Endodermal cell (in vitro differentiated cells): ENCODE results near the gene MAP1S. TPM values are rescaled to one million over a fixed set of nuclear protein-coding genes. Genes with fewer than 3 reads are reported as not detected.

Experiments used
- DNase-seq: peaks from one replicate; pipeline ENCODE4 v3.0.0-alpha.2; 2017
- H3K27ac ChIP-seq: 2 replicates; pipeline ENCODE4 v1.5.1; 2013; ENCODE audit warnings: mild to moderate bottlenecking, low read depth, low read length, moderate library complexity
- H3K27me3 ChIP-seq: 2 replicates; pipeline ENCODE4 v1.6.1; 2013; ENCODE audit warnings: mild to moderate bottlenecking, low read length, moderate library complexity; ENCODE audit not compliant: insufficient read depth, control insufficient read depth, poor library complexity, severe bottlenecking
- H3K36me3 ChIP-seq: 2 replicates; pipeline ENCODE4 v1.7.0; 2013; ENCODE audit warnings: mild to moderate bottlenecking, low read length, moderate library complexity; ENCODE audit not compliant: control insufficient read depth, insufficient read depth
- H3K4me1 ChIP-seq: one replicate; pipeline ENCODE4 v1.7.0; 2013; ENCODE audit warnings: low read length; ENCODE audit not compliant: control insufficient read depth, insufficient read depth
- H3K4me3 ChIP-seq: 2 replicates; pipeline ENCODE4 v1.5.1; 2013; ENCODE audit warnings: mild to moderate bottlenecking, low read length, moderate library complexity
- H3K9ac ChIP-seq: 2 replicates; pipeline ENCODE4 v1.6.1; 2013; ENCODE audit warnings: mild to moderate bottlenecking, low read length, moderate library complexity; ENCODE audit not compliant: poor library complexity, severe bottlenecking; ENCODE audit errors: extremely low read depth
- H3K9me3 ChIP-seq: 2 replicates; pipeline ENCODE4 v1.6.1; 2013; ENCODE audit warnings: mild to moderate bottlenecking, low read length, moderate library complexity; ENCODE audit not compliant: control insufficient read depth
- H3K27ac Mint-ChIP-seq: 2 replicates; pipeline ENCODE4 v1.8.0; 2020; ENCODE audit warnings: mixed read lengths
- H3K27me3 Mint-ChIP-seq: 2 replicates; pipeline ENCODE4 v1.8.0; 2021; ENCODE audit warnings: mild to moderate bottlenecking, mixed read lengths; ENCODE audit not compliant: insufficient read depth
- H3K36me3 Mint-ChIP-seq: 2 replicates; pipeline ENCODE4 v1.8.0; 2020; ENCODE audit warnings: low read depth, mixed read lengths
- H3K4me1 Mint-ChIP-seq: 2 replicates; pipeline ENCODE4 v1.8.0; 2020; ENCODE audit warnings: mixed read lengths
- H3K4me3 Mint-ChIP-seq: 2 replicates; pipeline ENCODE4 v1.8.0; 2020; ENCODE audit warnings: mild to moderate bottlenecking, moderate library complexity, mixed read lengths
- H3K9me3 Mint-ChIP-seq: 2 replicates; pipeline ENCODE4 v1.8.0; 2020; ENCODE audit warnings: mild to moderate bottlenecking, mixed read lengths
- CTCF ChIP-seq: fragments of 200-600 bp; sonication (generic); conservative IDR thresholded peaks from 2 replicates; pipeline ENCODE4 v1.5.0; 2021; ENCODE audit warnings: antibody characterized with exemption, mild to moderate bottlenecking
- WGBS, 2 experiments: methylation state at CpG; one replicate each; pipeline versions ENCODE4 v1.1.5 to v1.1.7; 2013; ENCODE audit warnings: missing lambda C conversion rate in 2 of 2, mixed read lengths in 1 of 2; ENCODE audit not compliant: insufficient coverage in 1 of 2, insufficient read length in 1 of 2; 5-methylcytosine and 5-hydroxymethylcytosine counted together
- long read RNA-seq, 4 experiments: library from polyadenylated mRNA in 2 of 4; library from RNA in 1 of 4; library from capped mRNA in 1 of 4; stranded (forward) in 3 of 4; unstranded in 1 of 4; transcript quantifications; one replicate each; pipeline ENCODE4 v2.0.0, GENCODE V29; 2020 to 2021; ENCODE audit warnings: inconsistent platforms in 1 of 4
- polyA plus RNA-seq, 2 experiments: library from polyadenylated mRNA; stranded (reverse); fragments of 50-300 nt; gene quantifications; one replicate each; pipeline ENCODE4 v1.2.3, GENCODE V29; 2013
- total RNA-seq, 2 donors: library from RNA; stranded (reverse); fragmentation: NEBNext Ultra II Directional in 1 of 2; extraction: Animal tissue kit (Norgen Biotek cat#: 25700) in 1 of 2; gene quantifications; 2 replicates in 1 of 2; 3 replicates in 1 of 2; pipeline ENCODE4 v1.2.1, GENCODE V29; 2021

MAP1S gene, protein sequence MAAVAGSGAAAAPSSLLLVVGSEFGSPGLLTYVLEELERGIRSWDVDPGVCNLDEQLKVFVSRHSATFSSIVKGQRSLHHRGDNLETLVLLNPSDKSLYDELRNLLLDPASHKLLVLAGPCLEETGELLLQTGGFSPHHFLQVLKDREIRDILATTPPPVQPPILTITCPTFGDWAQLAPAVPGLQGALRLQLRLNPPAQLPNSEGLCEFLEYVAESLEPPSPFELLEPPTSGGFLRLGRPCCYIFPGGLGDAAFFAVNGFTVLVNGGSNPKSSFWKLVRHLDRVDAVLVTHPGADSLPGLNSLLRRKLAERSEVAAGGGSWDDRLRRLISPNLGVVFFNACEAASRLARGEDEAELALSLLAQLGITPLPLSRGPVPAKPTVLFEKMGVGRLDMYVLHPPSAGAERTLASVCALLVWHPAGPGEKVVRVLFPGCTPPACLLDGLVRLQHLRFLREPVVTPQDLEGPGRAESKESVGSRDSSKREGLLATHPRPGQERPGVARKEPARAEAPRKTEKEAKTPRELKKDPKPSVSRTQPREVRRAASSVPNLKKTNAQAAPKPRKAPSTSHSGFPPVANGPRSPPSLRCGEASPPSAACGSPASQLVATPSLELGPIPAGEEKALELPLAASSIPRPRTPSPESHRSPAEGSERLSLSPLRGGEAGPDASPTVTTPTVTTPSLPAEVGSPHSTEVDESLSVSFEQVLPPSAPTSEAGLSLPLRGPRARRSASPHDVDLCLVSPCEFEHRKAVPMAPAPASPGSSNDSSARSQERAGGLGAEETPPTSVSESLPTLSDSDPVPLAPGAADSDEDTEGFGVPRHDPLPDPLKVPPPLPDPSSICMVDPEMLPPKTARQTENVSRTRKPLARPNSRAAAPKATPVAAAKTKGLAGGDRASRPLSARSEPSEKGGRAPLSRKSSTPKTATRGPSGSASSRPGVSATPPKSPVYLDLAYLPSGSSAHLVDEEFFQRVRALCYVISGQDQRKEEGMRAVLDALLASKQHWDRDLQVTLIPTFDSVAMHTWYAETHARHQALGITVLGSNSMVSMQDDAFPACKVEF
- total RNA-seq = 10 to 100 TPM; 90.2 to 96.7 TPM
- polyA plus RNA-seq (2013, experiment 1 of 2) = 41.4 TPM
- polyA plus RNA-seq (2013, experiment 2 of 2) = 38.1 TPM
- long read RNA-seq, experiment 1, partial matches to known transcripts = 21 of 28 reads
- long read RNA-seq, experiment 1, other reads (novel, unspliced or antisense) = 3 of 28 reads
- long read RNA-seq, experiment 2, transcript MAP1S-201 (7 exons, 3,419 nt) = major isoform, 175 of 207 reads
- long read RNA-seq, experiment 2, partial matches to known transcripts = 19 of 207 reads
- long read RNA-seq, experiment 2, other reads (novel, unspliced or antisense) = 13 of 207 reads
- long read RNA-seq, experiment 3, transcript MAP1S-201 (7 exons, 3,419 nt) = major isoform, 240 of 278 reads
- long read RNA-seq, experiment 3, partial matches to known transcripts = 29 of 278 reads
- long read RNA-seq, experiment 3, other reads (novel, unspliced or antisense) = 9 of 278 reads
- long read RNA-seq, experiment 4 = 0 reads

DNA sequence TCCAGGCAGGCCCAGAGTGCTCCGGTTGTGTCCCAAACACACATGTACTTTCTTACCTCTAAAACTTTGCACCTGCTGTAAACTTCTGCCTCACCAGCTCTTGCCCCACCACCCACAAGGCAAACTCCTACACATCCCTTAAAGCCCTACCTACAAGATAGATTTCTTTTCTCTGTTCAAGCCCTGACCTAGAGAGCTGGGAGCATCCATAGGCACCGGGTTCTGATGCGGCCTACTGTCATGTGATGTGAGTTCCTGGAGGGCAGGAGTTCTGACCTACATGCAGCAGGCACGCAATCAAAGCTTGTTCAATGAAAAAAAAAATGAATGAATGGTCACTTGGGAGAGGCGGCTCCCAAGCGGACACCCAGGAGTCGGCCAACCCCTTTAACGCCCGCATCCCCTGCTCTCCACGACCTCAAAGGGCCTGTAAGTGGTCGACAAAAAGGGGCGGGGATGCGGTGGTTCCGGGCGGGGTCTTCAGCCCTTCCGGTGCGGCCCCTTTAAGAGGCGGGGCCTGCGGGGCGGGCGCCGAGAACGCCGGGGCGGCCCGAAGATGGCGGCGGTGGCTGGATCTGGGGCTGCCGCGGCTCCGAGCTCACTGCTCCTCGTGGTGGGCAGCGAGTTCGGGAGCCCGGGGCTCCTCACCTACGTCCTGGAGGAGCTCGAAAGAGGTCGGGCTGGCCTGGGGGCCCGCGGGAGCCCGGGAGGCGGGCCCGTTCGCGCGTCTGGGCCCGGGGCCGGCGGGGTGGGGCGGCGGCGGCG lies at the start of gene MAP1S:
TSS of gene MAP1S (plus strand) at position 534 of the 765 bp plus-strand sequence. CDS start at position 557, 23 bp downstream.
- peak within 1 kb of the TSS; percentile 95 for H3K4me3 ChIP-seq
- Mint-ChIP-seq H3K27ac (peak within 1 kb of the TSS; percentile 70), H3K9me3 (no peaks in the 10 kb centered on the region), H3K36me3 (peaks cover 24% of the 10 kb centered on the region), H3K27me3 (no peaks in the 10 kb centered on the region), H3K4me1 (peaks cover 12% of the 10 kb centered on the region), H3K4me3 (peak within 1 kb of the TSS; percentile 73)
- peak; percentile 95 for DNase-seq
- H3K9me3 ChIP-seq = no peaks in the 10 kb centered on the region
- H3K4me1 ChIP-seq = no peaks in the 10 kb centered on the region
- WGBS, 2 experiments = 3 to 7% methylated on average over 6 to 53 of the region's 53 CpGs
- H3K36me3 ChIP-seq = peaks cover 12% of the 10 kb centered on the region
- no peaks in the 10 kb centered on the region for H3K27me3 ChIP-seq
- TF ChIP-seq CTCF = no peak
- peak within 1 kb of the TSS; percentile 63 for H3K9ac ChIP-seq
- no peak within 1 kb of the TSS for H3K27ac ChIP-seq

GRCh38 chr19:17671906-17672305 lies 47.4 kb upstream of the MAP1S start:
- Histone ChIP-seq H3K4me1 (no peaks in the 10 kb centered on the region), H3K27ac (no peak overlapping the region), H3K36me3 (no peaks in the 10 kb centered on the region), H3K4me3 (no peak overlapping the region), H3K9ac (no peak overlapping the region), H3K9me3 (no peaks in the 10 kb centered on the region), H3K27me3 (no peaks in the 10 kb centered on the region)
- DNase-seq = peak; percentile 84
- H3K4me3 Mint-ChIP-seq = no peak overlapping the region
- H3K36me3 Mint-ChIP-seq = peaks cover 6% of the 10 kb centered on the region
- no peak overlapping the region for H3K27ac Mint-ChIP-seq
- peaks cover 8% of the 10 kb centered on the region for H3K9me3 Mint-ChIP-seq
- no peaks in the 10 kb centered on the region for H3K27me3 Mint-ChIP-seq
- WGBS, 2 experiments = 100% methylated on average over 1 to 2 of the region's 2 CpGs
- no peaks in the 10 kb centered on the region for H3K4me1 Mint-ChIP-seq
- TF ChIP-seq CTCF = no peak
